Thyroid gland (tissue), 4 donors: Measurements from ENCODE around the gene QPCT.
"Not testable (repeated sequence)": the region's sequence is repeated elsewhere in the genome, so short reads cannot be mapped to it uniquely, and the experiment has no call there.

Experiments used
- CTCF ChIP-seq, 6 experiments: fragments of 200-600 bp in 3 of 6; fragments of 450-650 bp in 3 of 6; sonication (generic) in 3 of 6; IDR thresholded peaks; one replicate each; pipeline ENCODE4 v1.5.1; 2016 to 2019; ENCODE audit warnings: antibody characterized with exemption in 6 of 6, mild to moderate bottlenecking in 2 of 6, inconsistent platforms in 1 of 6, moderate library complexity in 1 of 6
- POLR2A ChIP-seq, 2 donors: fragments of 450-650 bp; IDR thresholded peaks; one replicate each; pipeline ENCODE4 v1.6.1; 2017; ENCODE audit warnings: antibody characterized with exemption in 2 of 2, mild to moderate bottlenecking in 2 of 2, moderate library complexity in 1 of 2

GRCh38 chr2:37413911-37414469, 69.6 kb downstream of the QPCT start:
- not testable (repeated sequence) for TF ChIP-seq CTCF, POLR2A (IDR thresholded peaks at IDR 0.05)
